ENCODE data around the gene SLC1A6.

GRCh38 chr19:14941189-14941588 is 38.5 kb downstream of the SLC1A6 start, which contains the start of gene OR7C2:
- TF ChIP-seq TAF1 (conservative IDR thresholded peaks at IDR 0.05): no peak
- no peak for TF ChIP-seq MAX (IDR thresholded peaks at IDR 0.05)
- TF ChIP-seq CTCF (IDR thresholded peaks at IDR 0.05; ENCODE audit: low read depth, low read length, missing input control): no peak
- no peak for TF ChIP-seq JUND (IDR thresholded peaks at IDR 0.05)
- TF ChIP-seq SP1 (IDR thresholded peaks at IDR 0.05): no peak
- TF ChIP-seq YY1 (IDR thresholded peaks at IDR 0.05): no peak
- TF ChIP-seq RAD21 (IDR thresholded peaks at IDR 0.05): no peak
- TF ChIP-seq GABPA (IDR thresholded peaks at IDR 0.05 in 1 of 2, conservative IDR thresholded peaks at IDR 0.05 in 1 of 2): no peak
- TF ChIP-seq ZBTB33 (IDR thresholded peaks at IDR 0.05): no peak
